Epithelial cell of esophagus (primary cell): Measurements from ENCODE around the gene TNIK.

ENCODE experiments used
- DNase-seq: peaks from one replicate; pipeline ENCODE4 v3.0.0; 2010; ENCODE audit warnings: low read depth
- H3K4me3 ChIP-seq: 2 replicates; pipeline ENCODE4 v1.5.1; 2011; ENCODE audit warnings: mild to moderate bottlenecking, low read length, control low read depth
- TF ChIP-seq, protein P1 (sequence below): IDR thresholded peaks from 2 replicates; pipeline ENCODE4 v1.5.1; 2011; ENCODE audit warnings: low read depth, mild to moderate bottlenecking, low read length, control low read depth, inconsistent platforms; ENCODE audit not compliant: insufficient read depth; ENCODE audit errors: missing control alignments

Gene TNIK

DNA sequence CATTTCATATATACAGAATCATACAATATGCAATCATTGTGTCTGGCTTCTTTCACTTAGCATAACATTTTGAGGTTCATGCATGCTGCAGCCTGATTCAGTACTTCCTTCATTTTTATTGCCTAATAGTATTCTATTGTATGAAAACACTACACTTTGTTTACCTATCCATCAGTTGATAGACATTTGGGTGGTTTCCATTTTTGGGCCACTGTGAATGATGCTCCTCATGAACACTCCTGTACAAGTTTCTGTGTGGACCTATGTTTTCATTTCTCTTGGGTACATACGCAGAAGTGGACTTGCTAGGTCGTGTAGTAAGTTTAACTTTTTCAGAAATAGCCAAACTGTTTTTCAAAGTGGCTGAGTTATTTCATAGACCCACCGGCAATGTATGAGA is 18.8 kb downstream of the TNIK start:
- H3K4me3 ChIP-seq = no peak overlapping the region
- TF ChIP-seq, protein P1, sequence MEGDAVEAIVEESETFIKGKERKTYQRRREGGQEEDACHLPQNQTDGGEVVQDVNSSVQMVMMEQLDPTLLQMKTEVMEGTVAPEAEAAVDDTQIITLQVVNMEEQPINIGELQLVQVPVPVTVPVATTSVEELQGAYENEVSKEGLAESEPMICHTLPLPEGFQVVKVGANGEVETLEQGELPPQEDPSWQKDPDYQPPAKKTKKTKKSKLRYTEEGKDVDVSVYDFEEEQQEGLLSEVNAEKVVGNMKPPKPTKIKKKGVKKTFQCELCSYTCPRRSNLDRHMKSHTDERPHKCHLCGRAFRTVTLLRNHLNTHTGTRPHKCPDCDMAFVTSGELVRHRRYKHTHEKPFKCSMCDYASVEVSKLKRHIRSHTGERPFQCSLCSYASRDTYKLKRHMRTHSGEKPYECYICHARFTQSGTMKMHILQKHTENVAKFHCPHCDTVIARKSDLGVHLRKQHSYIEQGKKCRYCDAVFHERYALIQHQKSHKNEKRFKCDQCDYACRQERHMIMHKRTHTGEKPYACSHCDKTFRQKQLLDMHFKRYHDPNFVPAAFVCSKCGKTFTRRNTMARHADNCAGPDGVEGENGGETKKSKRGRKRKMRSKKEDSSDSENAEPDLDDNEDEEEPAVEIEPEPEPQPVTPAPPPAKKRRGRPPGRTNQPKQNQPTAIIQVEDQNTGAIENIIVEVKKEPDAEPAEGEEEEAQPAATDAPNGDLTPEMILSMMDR = no peak
- peak; percentile 27 for DNase-seq

DNA sequence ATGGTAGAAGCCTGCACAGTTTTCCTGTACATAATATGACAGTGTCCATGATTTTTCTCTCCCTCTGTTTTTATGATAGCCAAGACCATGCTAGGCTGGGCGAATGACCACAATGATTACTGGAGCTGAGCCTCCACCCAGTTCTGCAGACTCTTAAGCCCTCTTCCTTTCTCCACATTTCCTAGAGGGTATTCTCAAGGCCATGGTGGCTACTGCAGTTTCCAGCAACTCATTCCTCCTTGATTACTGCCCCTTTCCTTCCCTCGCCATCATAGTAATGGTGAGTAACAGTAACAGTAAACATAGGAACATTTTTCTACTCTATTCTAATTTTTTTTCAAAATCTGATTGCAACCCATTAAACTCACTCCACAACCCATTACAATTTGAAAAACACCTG is 20.2 kb downstream of the TNIK start:
- TF ChIP-seq, protein P1 = no peak
- H3K4me3 ChIP-seq = no peak overlapping the region
- no peak for DNase-seq

DNA sequence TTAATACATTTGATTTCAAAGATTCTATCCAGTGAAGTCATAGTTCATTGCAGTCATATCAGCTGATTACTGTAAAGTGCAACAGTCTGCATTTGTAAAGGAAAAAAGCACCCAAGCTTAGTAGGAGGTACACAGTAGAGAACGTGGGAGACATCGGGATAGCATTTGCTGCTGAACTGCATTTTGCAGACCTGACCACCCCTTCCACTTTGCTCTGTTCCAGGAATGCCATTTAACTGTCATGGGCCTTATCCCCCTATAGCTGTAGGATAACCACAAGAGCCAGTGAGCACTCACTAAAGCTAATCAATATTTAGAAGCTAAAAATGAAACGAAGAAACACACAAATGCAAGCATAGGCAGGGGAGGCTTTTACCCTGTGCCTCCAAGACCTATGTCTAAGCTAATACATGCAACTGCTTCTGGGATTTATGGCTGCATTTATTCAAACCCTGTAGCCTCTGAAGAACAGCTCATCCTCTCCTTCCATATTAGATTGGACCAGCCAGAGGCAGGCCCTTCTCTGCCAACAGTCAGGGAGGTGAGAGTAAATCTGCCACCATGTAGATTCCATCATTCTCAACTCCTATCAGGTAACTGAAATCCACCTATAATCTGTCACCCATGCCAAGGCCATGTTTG is 23.0 kb downstream of the TNIK start:
- TF ChIP-seq, protein P1 = no peak
- no peak for DNase-seq
- H3K4me3 ChIP-seq = no peak overlapping the region

DNA sequence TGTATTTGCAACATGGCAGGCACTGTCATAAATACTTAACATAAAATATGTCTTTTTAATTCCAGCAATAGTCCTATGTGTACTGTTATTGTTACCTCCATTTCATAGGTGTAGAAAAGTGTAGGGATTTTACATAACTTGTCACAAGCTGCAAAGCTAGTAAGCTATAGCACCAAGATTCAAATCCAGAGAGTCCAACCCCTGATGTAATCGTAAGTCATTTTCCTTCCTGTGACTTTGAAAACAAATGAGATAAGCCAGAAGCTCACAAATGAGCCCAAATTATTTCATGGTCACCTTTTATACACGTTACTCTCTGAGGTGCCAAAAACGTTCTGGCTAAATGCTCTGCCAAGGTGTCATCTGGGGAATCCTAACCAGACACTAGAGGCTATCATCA is 23.8 kb downstream of the TNIK start:
- H3K4me3 ChIP-seq = no peak overlapping the region
- TF ChIP-seq, protein P1 = no peak
- DNase-seq = no peak

DNA sequence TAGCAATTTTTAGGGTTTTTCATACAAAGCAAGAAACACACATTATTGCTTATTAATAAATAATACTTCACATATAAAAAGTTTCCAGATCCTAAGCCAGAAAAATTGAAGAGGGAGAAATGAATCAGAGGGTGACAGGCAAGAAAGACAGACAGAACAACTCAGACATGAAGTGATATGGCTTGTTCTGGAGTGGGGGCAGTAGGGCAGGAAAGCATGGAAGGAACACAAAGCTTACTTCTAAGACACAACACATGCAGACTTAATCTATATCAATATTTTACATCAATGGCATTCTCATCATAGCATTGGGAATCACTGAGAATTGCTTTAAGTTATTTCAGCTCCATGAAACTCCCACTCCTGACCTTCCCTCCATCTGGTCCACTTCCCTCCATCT is 24.4 kb downstream of the TNIK start:
- DNase-seq = no peak
- no peak overlapping the region for H3K4me3 ChIP-seq
- TF ChIP-seq, protein P1 = no peak

DNA sequence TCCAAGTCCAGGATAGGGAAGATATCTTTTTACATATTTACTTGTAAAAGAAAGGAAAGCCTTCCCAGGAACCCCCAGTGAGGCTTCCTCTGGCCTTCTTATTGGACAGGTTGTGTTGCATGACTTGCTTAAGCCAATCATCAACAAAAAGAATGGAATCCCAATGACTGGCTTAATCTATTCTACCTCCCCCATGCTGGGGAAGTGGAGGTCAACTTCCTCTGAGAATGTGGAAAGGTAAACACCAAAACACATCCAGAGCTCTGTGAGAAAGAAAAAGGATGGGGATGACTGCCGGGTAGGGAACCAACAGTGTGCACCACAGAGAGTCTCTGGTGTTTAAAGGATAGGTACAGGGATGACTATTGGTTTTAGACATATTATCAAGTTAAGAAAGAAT is 25.1 kb downstream of the TNIK start:
- H3K4me3 ChIP-seq = no peak overlapping the region
- DNase-seq = no peak
- TF ChIP-seq, protein P1 = no peak

DNA sequence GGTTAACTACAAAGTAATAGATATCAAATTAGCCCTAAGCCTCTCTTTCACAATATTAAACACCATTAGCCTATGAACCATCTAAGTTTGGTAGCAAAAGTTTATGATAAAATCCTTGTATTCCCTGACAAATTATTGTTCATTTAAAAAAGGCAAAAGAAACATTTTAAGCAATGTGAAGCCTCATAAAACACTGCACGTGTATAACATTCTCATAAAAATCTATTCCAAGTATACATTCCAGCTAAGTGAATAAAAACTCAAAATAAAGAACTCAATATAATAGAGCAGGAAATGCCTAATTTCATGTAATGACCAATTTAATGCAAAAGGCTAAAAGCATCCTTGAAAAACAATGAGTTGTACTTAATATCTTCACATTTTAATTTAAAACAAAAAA is 27.7 kb downstream of the TNIK start:
- H3K4me3 ChIP-seq = no peak overlapping the region
- TF ChIP-seq, protein P1 = no peak
- DNase-seq = no peak
